T1000 (cell line): Measurements from ENCODE around the gene TNNI2.

Experiments used
- DNase-seq: peaks from one replicate; lab custom pipeline; 2025; ENCODE audit warnings: mixed read lengths; lab: John Stamatoyannopoulos, UW

TNNI2 gene

GRCh38 chr11:1888811-1889210 lies 50.0 kb downstream of the TNNI2 start:
- no peak for DNase-seq

DNA sequence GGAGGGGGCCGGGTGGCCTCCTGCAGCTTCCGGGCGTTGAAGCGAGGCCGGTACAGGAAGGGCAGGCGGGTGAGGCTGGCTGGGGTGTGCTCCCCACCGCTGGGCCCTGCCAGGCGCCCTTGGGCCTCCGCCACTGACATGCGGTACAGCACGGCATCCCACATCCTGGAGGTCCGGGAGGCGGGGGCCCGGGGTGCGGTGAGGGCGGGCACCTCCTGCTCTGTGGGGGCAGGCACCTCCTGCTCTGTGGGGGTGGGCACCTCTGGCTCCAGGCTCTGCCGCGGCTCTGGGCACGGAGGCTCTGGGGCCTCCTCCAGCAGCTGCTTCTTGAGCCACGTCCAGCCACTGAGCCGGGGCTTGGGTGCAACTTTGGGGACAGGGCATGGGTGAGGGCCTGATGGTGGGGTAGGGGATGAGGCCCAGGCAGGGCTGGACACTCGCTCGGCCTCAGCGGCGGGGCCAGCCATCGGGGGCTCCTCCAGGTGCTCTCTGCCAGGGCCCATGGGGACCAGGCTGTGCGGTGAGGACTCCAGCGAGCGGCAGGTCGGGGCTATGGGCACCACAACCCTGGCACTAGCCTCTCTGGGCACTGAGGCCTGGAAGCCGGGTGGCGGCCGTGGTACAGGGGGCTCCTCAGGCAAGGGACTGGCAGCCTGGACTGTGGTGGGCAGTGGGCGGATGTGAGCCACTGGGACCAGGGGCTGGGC lies 50.6 kb downstream of the TNNI2 start:
- no peak for DNase-seq

DNA sequence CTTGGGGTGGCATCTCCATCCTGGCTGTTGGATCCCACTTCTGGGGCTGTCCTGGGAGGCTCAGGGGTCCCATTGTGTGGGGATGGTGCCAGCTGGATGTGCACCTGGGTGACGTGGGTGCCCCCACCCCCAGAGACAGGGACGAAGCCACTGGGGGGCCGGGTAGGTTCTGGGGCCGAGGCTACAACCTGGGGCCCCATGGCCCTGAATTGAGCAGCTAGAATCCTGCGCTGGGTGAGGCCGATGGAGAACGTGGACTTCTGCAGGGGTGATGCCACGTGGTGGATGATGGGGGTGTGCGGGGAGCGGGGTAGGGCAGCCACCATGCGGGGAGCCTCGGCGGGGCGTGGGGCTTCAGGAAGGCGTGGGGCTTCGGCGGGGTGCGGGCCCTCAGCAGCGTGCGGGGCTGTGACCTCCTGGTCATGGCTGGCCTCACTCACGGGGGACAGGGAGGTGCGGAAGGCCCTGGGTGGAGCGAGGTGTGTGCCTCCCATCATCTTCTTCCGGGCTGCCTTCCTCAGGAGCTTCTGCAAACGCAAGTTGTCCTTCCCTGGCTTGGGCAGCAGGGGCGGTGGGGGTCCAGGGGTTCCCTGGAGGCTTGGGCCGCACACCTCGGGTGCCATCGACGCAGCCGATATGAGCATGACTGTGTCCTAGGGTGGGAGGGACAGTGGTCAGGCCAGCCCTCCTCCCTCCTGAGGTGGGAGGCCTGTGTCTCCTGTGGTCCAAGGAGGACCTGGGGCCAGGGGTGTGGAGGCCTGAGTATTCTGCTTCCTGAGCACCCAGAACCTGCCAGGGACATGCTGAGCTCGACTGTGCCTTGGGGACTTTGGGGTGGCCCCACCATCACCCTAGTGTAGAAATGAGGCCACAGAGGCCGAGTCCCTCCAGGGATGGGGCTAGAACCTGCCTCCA lies 51.4 kb downstream of the TNNI2 start:
- DNase-seq, result no peak
